GF-D8 (cell line): ENCODE results near the gene LRCH1.
"Not testable (repeated sequence)": the region's sequence is repeated elsewhere in the genome, so short reads cannot be mapped to it uniquely, and the experiment has no call there.

ENCODE experiments used
- DNase-seq: peaks from one replicate; lab custom pipeline; 2025; lab: John Stamatoyannopoulos, UW

LRCH1 gene

GRCh38 chr13:46753137-46753536, 200.2 kb downstream of the LRCH1 start:
- DNase-seq: no peak

GRCh38 chr13:46753917-46754316, 200.9 kb downstream of the LRCH1 start:
- no peak for DNase-seq

GRCh38 chr13:46754812-46755211, 201.8 kb downstream of the LRCH1 start:
- DNase-seq: no peak

- DNase-seq: not testable (repeated sequence)
Measured at GRCh38 chr13:46755508-46755907, 202.5 kb downstream of the LRCH1 start.

- no peak for DNase-seq
Measured at GRCh38 chr13:46756977-46757376, 204.0 kb downstream of the LRCH1 start.

- DNase-seq: no peak
Measured at GRCh38 chr13:46757640-46758039, 204.7 kb downstream of the LRCH1 start.

- peak; percentile 70 for DNase-seq
Measured at GRCh38 chr13:46759846-46760245, 206.9 kb downstream of the LRCH1 start.

- no peak for DNase-seq
Measured at GRCh38 chr13:46761174-46761573, 208.2 kb downstream of the LRCH1 start.

GRCh38 chr13:46761866-46762265, 208.9 kb downstream of the LRCH1 start:
- no peak for DNase-seq

GRCh38 chr13:46769925-46770324, 217.0 kb downstream of the LRCH1 start:
- DNase-seq: not testable (repeated sequence)

GRCh38 chr13:46771693-46772092, 218.7 kb downstream of the LRCH1 start:
- no peak for DNase-seq

GRCh38 chr13:46773541-46773940, 220.6 kb downstream of the LRCH1 start:
- no peak for DNase-seq

- DNase-seq: no peak
Measured at GRCh38 chr13:46775385-46776107, 222.6 kb downstream of the LRCH1 start.

GRCh38 chr13:46778095-46778494, 225.1 kb downstream of the LRCH1 start:
- no peak for DNase-seq

GRCh38 chr13:46778890-46779289, 225.9 kb downstream of the LRCH1 start:
- DNase-seq: no peak

- no peak for DNase-seq
Measured at GRCh38 chr13:46782066-46782465, 229.1 kb downstream of the LRCH1 start.

GRCh38 chr13:46782691-46783090, 229.7 kb downstream of the LRCH1 start:
- no peak for DNase-seq

GRCh38 chr13:46783504-46783903, 230.5 kb downstream of the LRCH1 start:
- no peak for DNase-seq

GRCh38 chr13:46795321-46795720, 242.4 kb downstream of the LRCH1 start:
- DNase-seq: no peak

GRCh38 chr13:46796129-46796514, 243.2 kb downstream of the LRCH1 start:
- no peak for DNase-seq

- DNase-seq: peak; percentile 94
Measured at GRCh38 chr13:46796515-46797474, 243.8 kb downstream of the LRCH1 start, which contains the start of gene ESD. Gene ESD, minus strand, starts transcription at chr13:46797161. Its CDS starts 5,748 bp downstream, at chr13:46791413.

- DNase-seq: peak; percentile 84
Measured at GRCh38 chr13:46797501-46798237, 244.7 kb downstream of the LRCH1 start.
